Measurements from ENCODE around the gene EOLA1.

EOLA1 gene

DNA sequence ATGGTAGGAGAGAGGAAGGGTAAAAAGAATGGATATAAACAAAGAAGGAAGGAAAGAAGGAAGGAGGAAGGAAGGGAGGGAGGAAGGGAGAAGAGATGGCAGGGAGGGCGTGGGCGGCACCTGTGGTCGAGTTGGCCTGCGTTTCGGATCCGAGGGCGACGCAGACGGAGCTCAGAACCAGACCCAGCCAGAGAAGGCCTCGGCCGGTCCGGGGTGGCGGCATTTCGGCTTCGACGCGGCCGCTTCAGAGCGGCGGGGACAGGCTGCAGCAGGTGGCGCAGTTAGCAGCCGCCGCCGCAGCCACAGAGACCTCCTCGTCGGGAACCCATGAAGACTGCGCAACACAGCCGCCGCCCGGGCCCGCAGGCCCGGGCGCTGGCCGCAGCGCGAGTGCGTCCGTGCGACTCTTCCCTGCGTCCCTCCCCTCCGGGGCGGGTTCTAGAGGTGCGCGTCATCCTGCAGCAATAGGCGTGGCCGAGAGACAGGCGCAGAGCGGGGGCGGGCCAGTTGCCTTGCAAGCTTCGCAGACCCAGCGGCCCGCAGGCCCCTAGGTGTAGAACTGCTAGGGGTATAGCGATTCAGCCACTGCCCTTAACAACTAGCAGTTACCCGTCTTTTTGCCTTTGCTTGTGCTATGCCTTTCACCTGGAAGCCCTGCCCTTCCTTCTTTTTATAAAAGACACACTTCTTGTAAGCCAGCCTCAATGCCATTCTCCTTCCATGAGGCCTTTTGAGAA, 35.7 kb upstream of the EOLA1 start, which contains the start of gene IDS:
TSS of gene IDS (minus strand) at position 392 of the 737 bp plus-strand sequence. CDS start at position 223, 169 bp downstream.
- Histone ChIP-seq H3K9me3 (ENCODE audit: severe bottlenecking) (no peaks in the 10 kb centered on the region), H3K4me3 (ENCODE audit: low read depth, low read length) (peak within 1 kb of the TSS; percentile 48)

DNA sequence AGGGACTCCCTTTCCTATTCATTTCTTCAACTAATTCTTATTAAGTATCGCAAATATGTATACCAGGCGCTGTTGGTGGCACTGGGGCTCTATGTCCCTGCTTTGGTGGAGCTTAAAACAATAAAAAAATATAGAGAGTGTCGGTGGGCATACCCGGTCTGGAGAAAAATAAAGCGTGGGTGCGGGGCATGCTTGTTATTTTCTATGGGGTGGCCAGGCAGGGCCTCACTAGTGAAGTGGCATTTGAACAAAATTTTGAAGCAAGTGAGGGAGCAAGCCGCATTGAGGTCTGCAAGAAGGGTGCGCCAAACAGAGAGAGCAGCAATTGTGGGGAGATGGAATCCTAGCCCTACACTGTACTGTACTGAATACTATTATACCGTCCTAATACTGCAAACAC, 35.1 kb upstream of the EOLA1 start:
- DNase-seq: no peak
- no peaks in the 10 kb centered on the region for H3K9me3 ChIP-seq (ENCODE audit: severe bottlenecking)
- H3K4me3 ChIP-seq (ENCODE audit: low read depth, low read length): no peak overlapping the region; the same call in 1 of the 2 replicates

More for the DNA sequence above, 35.7 kb upstream of the EOLA1 start, which contains the start of gene IDS:
- H3K27ac ChIP-seq: no peak within 1 kb of the TSS
- no peaks in the 10 kb centered on the region for H3K36me3 ChIP-seq
- peaks cover 16% of the 10 kb centered on the region for H3K27me3 ChIP-seq (ENCODE audit: insufficient read depth, low read depth, severe bottlenecking)
- TF ChIP-seq, protein P1, sequence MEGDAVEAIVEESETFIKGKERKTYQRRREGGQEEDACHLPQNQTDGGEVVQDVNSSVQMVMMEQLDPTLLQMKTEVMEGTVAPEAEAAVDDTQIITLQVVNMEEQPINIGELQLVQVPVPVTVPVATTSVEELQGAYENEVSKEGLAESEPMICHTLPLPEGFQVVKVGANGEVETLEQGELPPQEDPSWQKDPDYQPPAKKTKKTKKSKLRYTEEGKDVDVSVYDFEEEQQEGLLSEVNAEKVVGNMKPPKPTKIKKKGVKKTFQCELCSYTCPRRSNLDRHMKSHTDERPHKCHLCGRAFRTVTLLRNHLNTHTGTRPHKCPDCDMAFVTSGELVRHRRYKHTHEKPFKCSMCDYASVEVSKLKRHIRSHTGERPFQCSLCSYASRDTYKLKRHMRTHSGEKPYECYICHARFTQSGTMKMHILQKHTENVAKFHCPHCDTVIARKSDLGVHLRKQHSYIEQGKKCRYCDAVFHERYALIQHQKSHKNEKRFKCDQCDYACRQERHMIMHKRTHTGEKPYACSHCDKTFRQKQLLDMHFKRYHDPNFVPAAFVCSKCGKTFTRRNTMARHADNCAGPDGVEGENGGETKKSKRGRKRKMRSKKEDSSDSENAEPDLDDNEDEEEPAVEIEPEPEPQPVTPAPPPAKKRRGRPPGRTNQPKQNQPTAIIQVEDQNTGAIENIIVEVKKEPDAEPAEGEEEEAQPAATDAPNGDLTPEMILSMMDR (IDR thresholded peaks at IDR 0.05; ENCODE audit: low read depth, low read length): no peak
- DNase-seq: peak; percentile 87

DNA sequence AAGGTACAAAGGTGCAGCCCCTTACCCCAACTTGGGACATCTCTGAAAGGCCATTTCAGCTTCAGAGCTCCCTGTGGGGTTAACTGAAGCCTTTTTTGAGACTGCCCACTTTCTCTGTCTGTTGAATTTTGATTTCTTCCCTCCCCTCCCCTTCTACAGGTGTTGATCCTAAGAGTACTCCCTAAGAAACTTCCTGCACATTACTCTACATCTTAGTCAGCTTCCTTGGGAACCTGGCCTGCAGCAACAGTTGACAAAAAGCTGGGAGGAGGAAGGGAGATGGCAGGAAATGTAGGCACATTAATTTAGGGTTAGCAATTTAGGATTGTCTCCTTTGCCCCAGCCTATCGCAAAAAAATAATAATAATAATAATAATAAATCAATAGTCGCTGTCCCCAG, 34.5 kb upstream of the EOLA1 start:
- TF ChIP-seq, protein P1 (IDR thresholded peaks at IDR 0.05; ENCODE audit: low read depth, low read length): no peak
- H3K9me3 ChIP-seq (ENCODE audit: severe bottlenecking): no peaks in the 10 kb centered on the region

More for the DNA sequence above, 35.1 kb upstream of the EOLA1 start:
- TF ChIP-seq, protein P1 (IDR thresholded peaks at IDR 0.05; ENCODE audit: low read depth, low read length): no peak
- H3K36me3 ChIP-seq: no peaks in the 10 kb centered on the region
- H3K27me3 ChIP-seq (ENCODE audit: insufficient read depth, low read depth, severe bottlenecking): peaks cover 16% of the 10 kb centered on the region
- no peak overlapping the region for H3K27ac ChIP-seq

DNA sequence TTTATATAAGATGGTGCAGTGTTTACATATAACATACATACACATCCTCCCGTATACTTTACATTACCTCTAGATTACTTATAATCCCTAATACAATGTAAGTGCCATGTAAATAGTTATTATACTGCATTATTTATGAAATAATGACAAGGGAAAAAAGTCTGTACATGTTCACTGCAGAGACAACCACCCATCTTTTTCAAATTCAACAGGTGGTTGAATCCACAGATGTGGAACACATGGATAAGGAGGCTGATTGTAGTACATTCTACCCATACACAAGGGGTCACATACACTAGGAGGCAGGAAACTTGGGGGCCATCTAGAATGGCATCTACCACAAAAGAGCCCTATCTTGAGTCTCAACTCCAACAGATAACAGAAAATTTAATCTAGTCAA, 32.3 kb upstream of the EOLA1 start:
- Histone ChIP-seq H3K27me3 (ENCODE audit: insufficient read depth, low read depth, severe bottlenecking) (peaks cover 14% of the 10 kb centered on the region), H3K36me3 (no peaks in the 10 kb centered on the region), H3K27ac (no peak overlapping the region), H3K4me3 (ENCODE audit: low read depth, low read length) (no peak overlapping the region), H3K9me3 (ENCODE audit: severe bottlenecking) (no peaks in the 10 kb centered on the region)
- TF ChIP-seq, protein P1 (IDR thresholded peaks at IDR 0.05; ENCODE audit: low read depth, low read length): no peak
- DNase-seq: no peak

More for the DNA sequence above, 34.5 kb upstream of the EOLA1 start:
- DNase-seq: no peak
- H3K4me3 ChIP-seq (ENCODE audit: low read depth, low read length): no peak overlapping the region
- H3K27ac ChIP-seq: no peak overlapping the region
- no peaks in the 10 kb centered on the region for H3K36me3 ChIP-seq
- peaks cover 16% of the 10 kb centered on the region for H3K27me3 ChIP-seq (ENCODE audit: insufficient read depth, low read depth, severe bottlenecking)

DNA sequence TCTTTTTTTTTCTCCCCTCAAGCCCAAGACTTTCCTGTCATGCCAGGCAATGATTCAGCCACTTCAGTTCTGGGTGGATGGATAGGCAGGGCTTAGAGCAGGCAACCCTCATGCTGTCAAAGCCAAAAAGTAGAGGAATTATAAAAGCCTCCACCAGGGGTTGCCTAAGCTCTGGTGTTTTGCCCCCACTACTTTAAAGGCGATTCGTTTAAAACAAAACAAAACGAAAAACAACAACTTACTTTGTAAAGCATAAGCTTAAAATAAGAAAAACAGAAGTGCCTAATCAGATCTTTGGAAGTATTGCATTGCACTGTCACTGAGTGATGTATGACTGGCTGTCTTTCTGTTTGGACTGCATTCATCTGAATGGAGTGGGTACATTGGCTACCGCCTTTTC, 30.4 kb upstream of the EOLA1 start:
- no peaks in the 10 kb centered on the region for H3K9me3 ChIP-seq (ENCODE audit: severe bottlenecking)
- TF ChIP-seq, protein P1 (IDR thresholded peaks at IDR 0.05; ENCODE audit: low read depth, low read length): no peak
- H3K27me3 ChIP-seq (ENCODE audit: insufficient read depth, low read depth, severe bottlenecking): peaks cover 7% of the 10 kb centered on the region
- no peak overlapping the region for H3K27ac ChIP-seq
- H3K4me3 ChIP-seq (ENCODE audit: low read depth, low read length): no peak overlapping the region
- no peak for DNase-seq
- no peaks in the 10 kb centered on the region for H3K36me3 ChIP-seq
